H1 (cell line): Measurements from ENCODE around the gene ADTRP.

Experiments used
- ASH2L ChIP-seq: fragments of 200-600, 300-600 bp; sonication (generic); IDR thresholded peaks from one replicate; pipeline ENCODE4 v1.7.1; 2017; ENCODE audit warnings: low read length
- CTCF ChIP-seq, 3 experiments: IDR thresholded peaks; 1 replicate in 2 of 3; 2 replicates in 1 of 3; pipeline versions ENCODE4 v1.5.1 to v1.6.1; 2011; ENCODE audit warnings: low read length in 3 of 3, mild to moderate bottlenecking in 3 of 3, inconsistent platforms in 2 of 3, low read depth in 1 of 3, moderate library complexity in 1 of 3; ENCODE audit not compliant: insufficient read depth in 1 of 3; ENCODE audit errors: control extremely low read depth in 1 of 3
- JUN ChIP-seq: IDR thresholded peaks from 2 replicates; pipeline ENCODE4 v1.6.1; 2011; ENCODE audit warnings: low read depth, mild to moderate bottlenecking, improper control_type of control experiment, low read length
- MAFK ChIP-seq: IDR thresholded peaks from 2 replicates; pipeline ENCODE4 v1.6.1; 2012; ENCODE audit warnings: low read depth, mild to moderate bottlenecking, improper control_type of control experiment, low read length
- SUZ12 ChIP-seq: fragments of 200-600 bp; sonication (generic); IDR thresholded peaks from 2 replicates; pipeline ENCODE4 v1.6.1; 2012; ENCODE audit warnings: mild to moderate bottlenecking, inconsistent platforms, low read length, moderate library complexity, mixed read lengths

- TF ChIP-seq JUN: no peak
- TF ChIP-seq MAFK: no peak
- no peak for TF ChIP-seq SUZ12
- TF ChIP-seq ASH2L: no peak
- no peak for TF ChIP-seq CTCF (IDR thresholded peaks at IDR 0.05; ENCODE audit: control extremely low read depth in 1 of 3, insufficient read depth in 1 of 3, low read depth in 1 of 3, low read length in 3 of 3)
These were observed 66.5 kb downstream of the ADTRP start for GRCh38 chr6:11711984-11712711.
